Measurements from ENCODE around the gene THEMIS2. TPM values are rescaled to one million over a fixed set of nuclear protein-coding genes. Genes with fewer than 3 reads are reported as not detected.

Gene THEMIS2
- total and polyA plus RNA-seq, 12 donors = 1.9 to 58.0 (median 19.0) TPM

DNA sequence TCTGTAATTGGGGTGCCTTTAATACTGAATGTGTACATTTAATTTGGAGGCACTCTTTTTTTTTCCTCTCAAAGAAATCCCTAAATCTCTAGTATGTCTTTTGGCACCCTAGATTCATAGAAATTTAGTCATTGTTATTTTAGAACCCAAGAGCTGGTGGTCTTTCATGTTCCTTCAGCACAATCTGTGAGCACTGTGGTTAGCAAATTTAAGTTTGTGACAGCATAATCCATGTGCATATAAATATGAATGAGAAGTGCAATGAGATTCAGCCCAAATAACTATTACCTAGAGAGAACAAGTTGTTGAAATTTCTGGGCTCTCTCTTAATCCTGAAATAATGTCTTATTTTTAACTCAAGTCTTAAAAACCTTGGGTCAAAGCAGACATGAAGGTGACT lies 37.3 kb upstream of the THEMIS2 start:
- H3K36me3 ChIP-seq (replicated peaks in 1 of 2) = peaks cover 0 to 15% of the 10 kb centered on the region in 2 donors

DNA sequence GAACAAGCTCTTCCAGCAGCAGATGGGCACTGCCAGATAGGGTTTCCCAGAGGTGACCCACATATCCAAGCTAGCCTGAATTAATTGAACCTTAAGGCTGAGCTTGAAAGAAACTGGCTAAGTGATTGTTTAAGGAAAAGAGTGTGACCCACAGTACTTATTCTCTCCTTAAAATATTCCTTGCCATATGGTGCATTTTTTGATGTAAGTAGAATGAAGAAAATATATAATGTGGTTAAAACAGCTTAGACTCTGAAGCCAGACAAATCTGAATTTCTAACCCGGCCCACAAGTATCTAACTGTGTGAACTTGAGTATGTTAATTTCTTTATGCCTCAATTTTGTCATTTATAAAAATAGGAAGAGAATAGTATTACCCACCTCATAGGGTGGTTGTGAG lies 36.8 kb upstream of the THEMIS2 start:
- no peak for TF ChIP-seq POLR2A (IDR thresholded peaks at IDR 0.05)
- TF ChIP-seq, protein P1, sequence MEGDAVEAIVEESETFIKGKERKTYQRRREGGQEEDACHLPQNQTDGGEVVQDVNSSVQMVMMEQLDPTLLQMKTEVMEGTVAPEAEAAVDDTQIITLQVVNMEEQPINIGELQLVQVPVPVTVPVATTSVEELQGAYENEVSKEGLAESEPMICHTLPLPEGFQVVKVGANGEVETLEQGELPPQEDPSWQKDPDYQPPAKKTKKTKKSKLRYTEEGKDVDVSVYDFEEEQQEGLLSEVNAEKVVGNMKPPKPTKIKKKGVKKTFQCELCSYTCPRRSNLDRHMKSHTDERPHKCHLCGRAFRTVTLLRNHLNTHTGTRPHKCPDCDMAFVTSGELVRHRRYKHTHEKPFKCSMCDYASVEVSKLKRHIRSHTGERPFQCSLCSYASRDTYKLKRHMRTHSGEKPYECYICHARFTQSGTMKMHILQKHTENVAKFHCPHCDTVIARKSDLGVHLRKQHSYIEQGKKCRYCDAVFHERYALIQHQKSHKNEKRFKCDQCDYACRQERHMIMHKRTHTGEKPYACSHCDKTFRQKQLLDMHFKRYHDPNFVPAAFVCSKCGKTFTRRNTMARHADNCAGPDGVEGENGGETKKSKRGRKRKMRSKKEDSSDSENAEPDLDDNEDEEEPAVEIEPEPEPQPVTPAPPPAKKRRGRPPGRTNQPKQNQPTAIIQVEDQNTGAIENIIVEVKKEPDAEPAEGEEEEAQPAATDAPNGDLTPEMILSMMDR (IDR thresholded peaks at IDR 0.05) = no peak
- intact Hi-C loops (cut with DNase I) = no loop called here
- Histone ChIP-seq H3K36me3 (replicated peaks in 1 of 2) (peaks cover 0 to 16% of the 10 kb centered on the region in 2 donors), H3K4me1 (replicated peaks in 1 of 2) (peaks cover 4 to 15% of the 10 kb centered on the region in 2 donors), H3K27me3 (no peaks in the 10 kb centered on the region), H3K27ac (no peak overlapping the region), H3K4me3 (no peak overlapping the region), H3K9me3 (replicated peaks in 1 of 3) (no peaks in the 10 kb centered on the region)
- DNase-seq = no peak
- WGBS, 4 donors = 88 to 97% (median 94%) methylated on average over 1 of the region's 1 CpG

More for the DNA sequence above, 37.3 kb upstream of the THEMIS2 start:
- DNase-seq = no peak
- intact Hi-C loops (cut with DNase I) = no loop called here
- peaks cover 4 to 15% of the 10 kb centered on the region in 2 donors for H3K4me1 ChIP-seq (replicated peaks in 1 of 2)
- H3K27me3 ChIP-seq = no peaks in the 10 kb centered on the region
- no peaks in the 10 kb centered on the region for H3K9me3 ChIP-seq (replicated peaks in 1 of 3)
- no peak for TF ChIP-seq POLR2A (IDR thresholded peaks at IDR 0.05)
- TF ChIP-seq, protein P1 (IDR thresholded peaks at IDR 0.05) = no peak
- H3K27ac ChIP-seq = no peak overlapping the region
- no peak overlapping the region for H3K4me3 ChIP-seq

DNA sequence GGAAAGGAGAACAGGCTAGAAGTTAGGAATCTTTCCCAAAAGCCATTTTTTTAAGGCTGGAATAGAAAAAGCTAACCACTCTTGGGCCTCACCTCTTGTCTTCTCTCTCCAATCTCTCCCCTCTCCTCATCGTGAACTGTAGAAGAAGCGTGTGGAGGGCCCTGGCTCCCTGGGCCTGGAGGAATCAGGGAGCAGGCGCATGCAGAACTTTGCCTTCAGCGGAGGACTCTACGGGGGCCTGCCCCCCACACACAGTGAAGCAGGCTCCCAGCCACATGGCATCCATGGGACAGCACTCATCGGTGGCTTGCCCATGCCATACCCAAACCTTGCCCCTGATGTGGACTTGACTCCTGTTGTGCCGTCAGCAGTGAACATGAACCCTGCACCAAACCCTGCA lies 22.4 kb upstream of the THEMIS2 start:
- H3K36me3 ChIP-seq (replicated peaks in 1 of 2) = peaks cover 0 to 68% of the 10 kb centered on the region in 2 donors
- intact Hi-C loops (cut with DNase I) = no loop called here
- 88 to 98% (median 95%) methylated on average over 3 to 7 of the region's 7 CpGs for WGBS, 4 donors
- DNase-seq = no peak
- no peaks in the 10 kb centered on the region for H3K4me1 ChIP-seq (replicated peaks in 1 of 2)
- no peaks in the 10 kb centered on the region for H3K9me3 ChIP-seq (replicated peaks in 1 of 3)
- H3K27ac ChIP-seq = no peak overlapping the region
- no peaks in the 10 kb centered on the region for H3K27me3 ChIP-seq
- no peak overlapping the region for H3K4me3 ChIP-seq
- no peak for TF ChIP-seq POLR2A (IDR thresholded peaks at IDR 0.05)
- TF ChIP-seq, protein P1 (IDR thresholded peaks at IDR 0.05) = no peak

DNA sequence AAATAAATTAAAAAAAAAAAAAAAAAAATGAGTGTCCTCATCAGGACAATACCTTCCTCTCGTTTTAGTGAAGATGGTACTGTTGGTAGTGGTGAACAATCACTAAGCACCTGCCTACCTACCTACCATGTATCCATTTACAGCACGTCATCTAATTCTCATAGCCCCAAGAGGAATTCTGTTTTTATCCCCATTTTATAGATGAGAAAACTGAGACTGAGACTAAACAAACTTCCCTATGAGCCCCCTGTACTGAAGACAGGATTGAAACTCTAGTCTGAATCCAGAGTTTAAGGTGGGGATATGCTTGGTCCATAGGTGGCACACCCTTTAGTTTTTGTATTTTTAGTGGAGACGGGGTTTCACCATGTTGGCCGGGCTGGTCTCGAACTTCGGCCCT lies 17.3 kb upstream of the THEMIS2 start:
- H3K4me3 ChIP-seq = no peak overlapping the region
- 79 to 89% (median 86%) methylated on average over 6 of the region's 6 CpGs for WGBS, 4 donors

More for the DNA sequence above, 17.3 kb upstream of the THEMIS2 start:
- intact Hi-C loops (cut with DNase I) = loop anchor here (5.0 kb wide), 2 partner anchors 122 to 352 kb away; no protein-coding TSS in a partner anchor
- Histone ChIP-seq H3K9me3 (replicated peaks in 1 of 3) (no peaks in the 10 kb centered on the region), H3K27ac (no peak overlapping the region), H3K36me3 (replicated peaks in 1 of 2) (peaks cover 0 to 17% of the 10 kb centered on the region in 2 donors), H3K4me1 (replicated peaks in 1 of 2) (peaks cover 6% of the 10 kb centered on the region in 2 donors), H3K27me3 (no peaks in the 10 kb centered on the region)
- no peak for DNase-seq
- TF ChIP-seq, protein P1 (IDR thresholded peaks at IDR 0.05) = no peak
- TF ChIP-seq POLR2A (IDR thresholded peaks at IDR 0.05) = no peak
